WTC11 (cell line): ENCODE results near the gene FAM217A.

ENCODE experiments used
- MYBL2 ChIP-seq: sonication (generic); formaldehyde crosslinking; IDR thresholded peaks from 2 replicates; pipeline ENCODE4 v1.8.1; 2023; ENCODE audit warnings: mild to moderate bottlenecking, moderate library complexity, missing genetic modification reagents
- NFYB ChIP-seq: sonication (generic); formaldehyde crosslinking; conservative IDR thresholded peaks from 2 replicates; pipeline ENCODE4 v1.8.0; 2022; ENCODE audit warnings: low read depth, missing genetic modification reagents
- NR2C2 ChIP-seq: sonication (generic); formaldehyde crosslinking; IDR thresholded peaks from 2 replicates; pipeline ENCODE4 v1.8.0; 2022; ENCODE audit warnings: mild to moderate bottlenecking, missing genetic modification reagents
- RELA ChIP-seq: sonication (generic); formaldehyde crosslinking; IDR thresholded peaks from 2 replicates; pipeline ENCODE4 v1.8.1; 2022; ENCODE audit warnings: missing genetic modification reagents, mild to moderate bottlenecking, borderline replicate concordance
- SP1 ChIP-seq: sonication (generic); formaldehyde crosslinking; conservative IDR thresholded peaks from 2 replicates; pipeline ENCODE4 v1.8.1; 2022; ENCODE audit warnings: missing genetic modification reagents
- ZNF416 ChIP-seq: fragments of 250-450 bp; sonication (Bioruptor Pico); IDR thresholded peaks from 2 replicates; pipeline ENCODE4 v1.9.0; 2021; ENCODE audit warnings: mild to moderate bottlenecking, inconsistent platforms
- TF ChIP-seq, protein P1 (sequence below): fragments of 200-600 bp; IDR thresholded peaks from 2 replicates; pipeline ENCODE4 v1.8.0; 2022; ENCODE audit warnings: antibody characterized with exemption
- TF ChIP-seq, protein P2 (sequence below): sonication (generic); formaldehyde crosslinking; IDR thresholded peaks from 2 replicates; pipeline ENCODE4 v1.8.1; 2022; ENCODE audit warnings: mild to moderate bottlenecking, moderate library complexity, missing genetic modification reagents
- TF ChIP-seq, protein P3 (sequence below): sonication (generic); formaldehyde crosslinking; IDR thresholded peaks from 2 replicates; pipeline ENCODE4 v1.8.1; 2023; ENCODE audit warnings: mild to moderate bottlenecking, missing genetic modification reagents, borderline replicate concordance
- TF ChIP-seq, protein P4 (sequence below): sonication (generic); formaldehyde crosslinking; IDR thresholded peaks from 2 replicates; pipeline ENCODE4 v1.8.1; 2022; ENCODE audit warnings: low read depth, missing genetic modification reagents, borderline replicate concordance
- TF ChIP-seq, protein P5 (sequence below): sonication (generic); formaldehyde crosslinking; IDR thresholded peaks from 2 replicates; pipeline ENCODE4 v1.8.1; 2023; ENCODE audit warnings: mild to moderate bottlenecking, moderate library complexity, missing genetic modification reagents

DNA sequence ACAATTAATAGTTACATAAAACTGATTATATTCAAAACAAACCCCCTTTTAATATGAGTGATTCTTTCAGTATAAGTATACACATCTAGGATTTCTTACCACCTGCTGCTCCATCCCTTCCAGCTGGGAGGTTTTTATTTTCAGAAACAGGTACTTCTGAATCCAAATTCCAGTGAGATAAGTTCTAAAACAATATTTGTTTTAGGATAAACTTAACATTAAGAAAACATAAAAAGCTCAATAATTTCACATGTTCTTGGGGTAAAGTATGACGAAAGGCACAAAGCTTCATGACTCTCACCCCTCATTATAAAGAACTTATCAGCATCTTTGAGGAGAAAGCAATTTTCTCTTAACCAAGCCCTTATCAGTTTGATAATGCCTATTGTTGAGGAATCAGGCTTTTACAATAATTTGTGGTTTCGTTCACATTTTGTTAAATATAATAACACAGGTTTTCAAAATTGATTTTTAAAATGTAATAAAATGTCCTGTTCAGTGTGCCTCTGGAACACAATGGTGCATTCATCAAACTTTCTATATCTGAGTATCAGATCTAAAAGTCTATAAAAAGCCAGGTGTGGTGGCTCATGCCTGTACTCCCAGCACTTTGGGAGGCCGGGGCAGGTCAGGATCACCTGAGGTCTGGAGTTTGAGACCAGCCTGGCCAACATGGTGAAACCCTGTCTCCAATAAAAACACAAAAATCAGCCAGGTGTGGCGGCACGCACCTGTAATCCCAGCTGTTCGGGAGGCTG lies 4.3 kb downstream of the FAM217A start:
- TF ChIP-seq, protein P1, sequence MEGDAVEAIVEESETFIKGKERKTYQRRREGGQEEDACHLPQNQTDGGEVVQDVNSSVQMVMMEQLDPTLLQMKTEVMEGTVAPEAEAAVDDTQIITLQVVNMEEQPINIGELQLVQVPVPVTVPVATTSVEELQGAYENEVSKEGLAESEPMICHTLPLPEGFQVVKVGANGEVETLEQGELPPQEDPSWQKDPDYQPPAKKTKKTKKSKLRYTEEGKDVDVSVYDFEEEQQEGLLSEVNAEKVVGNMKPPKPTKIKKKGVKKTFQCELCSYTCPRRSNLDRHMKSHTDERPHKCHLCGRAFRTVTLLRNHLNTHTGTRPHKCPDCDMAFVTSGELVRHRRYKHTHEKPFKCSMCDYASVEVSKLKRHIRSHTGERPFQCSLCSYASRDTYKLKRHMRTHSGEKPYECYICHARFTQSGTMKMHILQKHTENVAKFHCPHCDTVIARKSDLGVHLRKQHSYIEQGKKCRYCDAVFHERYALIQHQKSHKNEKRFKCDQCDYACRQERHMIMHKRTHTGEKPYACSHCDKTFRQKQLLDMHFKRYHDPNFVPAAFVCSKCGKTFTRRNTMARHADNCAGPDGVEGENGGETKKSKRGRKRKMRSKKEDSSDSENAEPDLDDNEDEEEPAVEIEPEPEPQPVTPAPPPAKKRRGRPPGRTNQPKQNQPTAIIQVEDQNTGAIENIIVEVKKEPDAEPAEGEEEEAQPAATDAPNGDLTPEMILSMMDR: no peak
- TF ChIP-seq, protein P2, sequence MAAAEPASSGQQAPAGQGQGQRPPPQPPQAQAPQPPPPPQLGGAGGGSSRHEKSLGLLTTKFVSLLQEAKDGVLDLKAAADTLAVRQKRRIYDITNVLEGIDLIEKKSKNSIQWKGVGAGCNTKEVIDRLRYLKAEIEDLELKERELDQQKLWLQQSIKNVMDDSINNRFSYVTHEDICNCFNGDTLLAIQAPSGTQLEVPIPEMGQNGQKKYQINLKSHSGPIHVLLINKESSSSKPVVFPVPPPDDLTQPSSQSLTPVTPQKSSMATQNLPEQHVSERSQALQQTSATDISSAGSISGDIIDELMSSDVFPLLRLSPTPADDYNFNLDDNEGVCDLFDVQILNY: no peak
- TF ChIP-seq NFYB (CRISPR knock-in tag) (no peak), SP1 (CRISPR knock-in tag) (no peak), NR2C2 (CRISPR knock-in tag) (no peak), MYBL2 (no peak), RELA (CRISPR knock-in tag) (no peak), ZNF416 (no peak)
- TF ChIP-seq, protein P3, sequence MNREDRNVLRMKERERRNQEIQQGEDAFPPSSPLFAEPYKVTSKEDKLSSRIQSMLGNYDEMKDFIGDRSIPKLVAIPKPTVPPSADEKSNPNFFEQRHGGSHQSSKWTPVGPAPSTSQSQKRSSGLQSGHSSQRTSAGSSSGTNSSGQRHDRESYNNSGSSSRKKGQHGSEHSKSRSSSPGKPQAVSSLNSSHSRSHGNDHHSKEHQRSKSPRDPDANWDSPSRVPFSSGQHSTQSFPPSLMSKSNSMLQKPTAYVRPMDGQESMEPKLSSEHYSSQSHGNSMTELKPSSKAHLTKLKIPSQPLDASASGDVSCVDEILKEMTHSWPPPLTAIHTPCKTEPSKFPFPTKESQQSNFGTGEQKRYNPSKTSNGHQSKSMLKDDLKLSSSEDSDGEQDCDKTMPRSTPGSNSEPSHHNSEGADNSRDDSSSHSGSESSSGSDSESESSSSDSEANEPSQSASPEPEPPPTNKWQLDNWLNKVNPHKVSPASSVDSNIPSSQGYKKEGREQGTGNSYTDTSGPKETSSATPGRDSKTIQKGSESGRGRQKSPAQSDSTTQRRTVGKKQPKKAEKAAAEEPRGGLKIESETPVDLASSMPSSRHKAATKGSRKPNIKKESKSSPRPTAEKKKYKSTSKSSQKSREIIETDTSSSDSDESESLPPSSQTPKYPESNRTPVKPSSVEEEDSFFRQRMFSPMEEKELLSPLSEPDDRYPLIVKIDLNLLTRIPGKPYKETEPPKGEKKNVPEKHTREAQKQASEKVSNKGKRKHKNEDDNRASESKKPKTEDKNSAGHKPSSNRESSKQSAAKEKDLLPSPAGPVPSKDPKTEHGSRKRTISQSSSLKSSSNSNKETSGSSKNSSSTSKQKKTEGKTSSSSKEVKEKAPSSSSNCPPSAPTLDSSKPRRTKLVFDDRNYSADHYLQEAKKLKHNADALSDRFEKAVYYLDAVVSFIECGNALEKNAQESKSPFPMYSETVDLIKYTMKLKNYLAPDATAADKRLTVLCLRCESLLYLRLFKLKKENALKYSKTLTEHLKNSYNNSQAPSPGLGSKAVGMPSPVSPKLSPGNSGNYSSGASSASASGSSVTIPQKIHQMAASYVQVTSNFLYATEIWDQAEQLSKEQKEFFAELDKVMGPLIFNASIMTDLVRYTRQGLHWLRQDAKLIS (CRISPR knock-in tag): no peak
- TF ChIP-seq, protein P4, sequence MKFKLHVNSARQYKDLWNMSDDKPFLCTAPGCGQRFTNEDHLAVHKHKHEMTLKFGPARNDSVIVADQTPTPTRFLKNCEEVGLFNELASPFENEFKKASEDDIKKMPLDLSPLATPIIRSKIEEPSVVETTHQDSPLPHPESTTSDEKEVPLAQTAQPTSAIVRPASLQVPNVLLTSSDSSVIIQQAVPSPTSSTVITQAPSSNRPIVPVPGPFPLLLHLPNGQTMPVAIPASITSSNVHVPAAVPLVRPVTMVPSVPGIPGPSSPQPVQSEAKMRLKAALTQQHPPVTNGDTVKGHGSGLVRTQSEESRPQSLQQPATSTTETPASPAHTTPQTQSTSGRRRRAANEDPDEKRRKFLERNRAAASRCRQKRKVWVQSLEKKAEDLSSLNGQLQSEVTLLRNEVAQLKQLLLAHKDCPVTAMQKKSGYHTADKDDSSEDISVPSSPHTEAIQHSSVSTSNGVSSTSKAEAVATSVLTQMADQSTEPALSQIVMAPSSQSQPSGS (CRISPR knock-in tag): no peak
- TF ChIP-seq, protein P5, sequence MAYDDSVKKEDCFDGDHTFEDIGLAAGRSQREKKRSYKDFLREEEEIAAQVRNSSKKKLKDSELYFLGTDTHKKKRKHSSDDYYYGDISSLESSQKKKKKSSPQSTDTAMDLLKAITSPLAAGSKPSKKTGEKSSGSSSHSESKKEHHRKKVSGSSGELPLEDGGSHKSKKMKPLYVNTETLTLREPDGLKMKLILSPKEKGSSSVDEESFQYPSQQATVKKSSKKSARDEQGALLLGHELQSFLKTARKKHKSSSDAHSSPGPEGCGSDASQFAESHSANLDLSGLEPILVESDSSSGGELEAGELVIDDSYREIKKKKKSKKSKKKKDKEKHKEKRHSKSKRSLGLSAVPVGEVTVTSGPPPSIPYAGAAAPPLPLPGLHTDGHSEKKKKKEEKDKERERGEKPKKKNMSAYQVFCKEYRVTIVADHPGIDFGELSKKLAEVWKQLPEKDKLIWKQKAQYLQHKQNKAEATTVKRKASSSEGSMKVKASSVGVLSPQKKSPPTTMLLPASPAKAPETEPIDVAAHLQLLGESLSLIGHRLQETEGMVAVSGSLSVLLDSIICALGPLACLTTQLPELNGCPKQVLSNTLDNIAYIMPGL (CRISPR knock-in tag): no peak
